Measurements from ENCODE around the gene SIN3A.

GRCh38 chr15:75360391-75360790, 91.1 kb downstream of the SIN3A start:
- TF ChIP-seq CTCF (conservative IDR thresholded peaks at IDR 0.05 in 1 of 2, IDR thresholded peaks at IDR 0.05 in 1 of 2; ENCODE audit: low read depth in 1 of 2, low read length in 2 of 2) (no peak), EZH2 (IDR thresholded peaks at IDR 0.05; ENCODE audit: low read length, missing control alignments) (no peak)
